GM13977 (cell line): ENCODE results near the gene CCDC188.

ENCODE experiments used
- DNase-seq: peaks from one replicate; pipeline ENCODE4 v3.0.0; 2012; ENCODE audit warnings: low spot score
- CTCF ChIP-seq: IDR thresholded peaks from 2 replicates; pipeline ENCODE4 v1.5.1; 2012; ENCODE audit warnings: mild to moderate bottlenecking, control low read depth; ENCODE audit not compliant: insufficient read depth; ENCODE audit errors: extremely low read depth, missing control alignments
- in situ Hi-C: fragments of 300-500 bp; cut with MboI; formaldehyde crosslinking; loops from one replicate; pipeline ENCODE4 v1.12.0; 2022; ENCODE audit warnings: low sequenced_read_pairs, low pct_unique_long_range_greater_than_20kb, mixed read lengths, inconsistent platforms; ENCODE audit not compliant: unreplicated experiment

Gene CCDC188

GRCh38 chr22:20145206-20145831, 5.5 kb downstream of the CCDC188 start:
- no peak for DNase-seq
- in situ Hi-C loops = no loop called here
- no peak for TF ChIP-seq CTCF

GRCh38 chr22:20143883-20144665, 6.8 kb downstream of the CCDC188 start:
- DNase-seq = no peak
- in situ Hi-C loops = no loop called here
- TF ChIP-seq CTCF = no peak

- in situ Hi-C loops = no loop called here
- DNase-seq = no peak
- TF ChIP-seq CTCF = no peak
Observed at GRCh38 chr22:20142711-20143621, 7.9 kb downstream of the CCDC188 start.

- no peak for TF ChIP-seq CTCF
- no peak for DNase-seq
- in situ Hi-C loops = no loop called here
Observed at GRCh38 chr22:20141186-20142077, 9.4 kb downstream of the CCDC188 start.

GRCh38 chr22:20140521-20140964, 10.3 kb downstream of the CCDC188 start:
- DNase-seq = no peak
- in situ Hi-C loops = no loop called here
- no peak for TF ChIP-seq CTCF
